RWPE1 (cell line): ENCODE measurements around the gene UPK3BL2.
A peak's percentile ranks its signal among the peaks of the same experiment; 100 is the strongest.
"Not testable (repeated sequence)": the region's sequence is repeated elsewhere in the genome, so short reads cannot be mapped to it uniquely, and the experiment has no call there.

Source experiments
- CTCF ChIA-PET: fragments of 350-600 bp; sonication (Branson Sonifier 250); formaldehyde crosslinking; extraction: SDS; loops from one replicate; lab custom pipeline; 2021; lab: Yijun Ruan, JAX
- POLR2A ChIA-PET: fragments of 400-600 bp; formaldehyde crosslinking; extraction: SDS; loops from one replicate; lab custom pipeline; 2020; ENCODE audit warnings: antibody characterized with exemption; ENCODE audit not compliant: low non-redundant PET; lab: Yijun Ruan, JAX
- DNase-seq: peaks from one replicate; pipeline ENCODE4 v3.0.0; 2012; ENCODE audit warnings: low spot score
- H3K27ac ChIP-seq: fragments of 450-650 bp; 2 replicates; pipeline ENCODE4 v1.5.1; 2017

UPK3BL2 gene

DNA sequence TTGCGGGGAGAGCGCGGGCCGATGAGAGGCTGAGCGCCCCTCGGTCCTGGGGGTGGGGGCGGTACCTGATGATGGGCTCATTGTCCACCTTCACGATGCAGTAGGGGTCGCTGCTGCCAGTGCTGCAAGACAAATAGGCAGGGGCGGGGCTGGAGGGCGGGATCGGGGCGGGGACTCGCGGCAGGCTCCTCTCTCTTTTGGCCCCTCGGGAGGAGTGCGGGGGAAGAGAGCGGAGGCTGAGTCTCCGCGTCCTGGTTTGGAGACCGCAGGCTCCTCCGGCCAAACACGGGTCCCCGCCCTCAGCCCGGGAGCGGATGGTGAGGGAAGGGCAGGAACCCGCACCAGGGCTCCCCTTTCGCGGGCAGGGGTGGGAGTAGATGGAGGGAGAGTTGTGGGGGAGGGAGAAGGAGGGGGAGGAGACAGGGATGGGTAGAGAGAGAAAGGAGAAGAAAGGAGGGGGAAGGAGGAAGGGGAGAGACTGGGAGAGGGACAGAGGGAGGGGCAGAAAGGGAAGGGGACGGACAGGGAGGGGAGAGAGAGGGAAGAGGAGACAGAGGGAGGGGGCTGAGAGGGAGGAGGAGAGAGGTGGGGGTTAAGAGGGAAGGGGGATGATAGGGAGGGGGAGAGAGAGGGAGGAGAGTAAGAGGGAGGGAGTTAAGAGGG lies 31.5 kb downstream of the UPK3BL2 start:
- CTCF ChIA-PET, DNase-seq, H3K27ac ChIP-seq, POLR2A ChIA-PET: not testable (repeated sequence)

DNA sequence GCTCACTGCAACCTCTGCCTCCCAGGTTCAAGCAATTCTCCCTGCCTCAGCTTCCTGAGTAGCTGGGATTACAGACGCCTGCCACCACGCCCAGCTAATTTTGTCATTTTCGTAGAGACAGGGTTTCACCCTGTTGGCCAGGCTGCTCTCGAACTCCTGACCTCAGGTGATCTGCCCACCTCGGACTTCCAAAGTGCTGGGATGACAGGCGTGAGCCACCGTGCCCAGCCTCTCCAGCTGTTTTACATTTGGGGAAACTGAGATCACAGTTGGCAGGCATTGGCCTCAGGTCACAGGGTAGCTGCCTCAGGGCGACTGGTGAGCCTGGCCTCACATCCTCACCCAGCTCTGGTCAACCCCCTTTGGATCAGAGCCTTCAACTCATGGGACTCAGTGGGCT lies 32.9 kb downstream of the UPK3BL2 start:
- DNase-seq, H3K27ac ChIP-seq, POLR2A ChIA-PET: not testable (repeated sequence)
- CTCF ChIA-PET = interaction anchor here (0.6 kb wide), 1 partner anchor 1380 kb away, joined by 3 read pairs; no protein-coding TSS in a partner anchor

DNA sequence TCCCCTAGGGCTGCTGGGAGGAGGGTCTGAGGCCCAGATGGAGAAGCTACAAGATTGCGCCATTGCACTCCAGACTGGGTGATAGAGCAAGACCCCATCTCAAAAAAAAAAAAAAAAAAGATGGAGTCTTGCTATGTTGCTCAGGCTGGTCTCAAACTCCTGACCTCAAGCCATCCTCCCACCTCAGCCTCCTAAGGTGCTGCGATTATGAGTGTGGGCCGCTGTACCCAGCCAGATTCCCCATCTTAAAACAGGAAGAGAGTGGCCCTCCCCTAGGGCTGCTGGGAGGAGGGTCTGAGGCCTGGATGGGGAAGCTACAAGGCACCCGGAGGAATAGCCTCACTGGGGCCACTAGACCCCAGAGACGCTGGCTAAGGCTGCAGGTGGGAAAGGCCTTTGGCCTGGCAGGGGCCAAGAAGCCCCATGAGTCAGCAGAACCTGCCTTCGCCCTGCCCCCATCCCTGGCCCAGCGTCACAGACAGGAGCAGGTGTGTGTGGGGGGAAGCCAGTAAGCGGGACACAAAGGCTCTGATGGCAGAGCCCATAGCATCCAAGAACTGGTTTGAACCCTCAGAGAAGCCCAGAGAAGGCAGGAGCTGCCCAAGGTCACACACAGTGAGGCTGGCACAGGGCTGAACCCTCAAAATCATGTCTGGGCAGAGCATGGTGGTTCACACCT lies 35.9 kb downstream of the UPK3BL2 start:
- CTCF ChIA-PET, H3K27ac ChIP-seq, POLR2A ChIA-PET, DNase-seq: not testable (repeated sequence)

DNA sequence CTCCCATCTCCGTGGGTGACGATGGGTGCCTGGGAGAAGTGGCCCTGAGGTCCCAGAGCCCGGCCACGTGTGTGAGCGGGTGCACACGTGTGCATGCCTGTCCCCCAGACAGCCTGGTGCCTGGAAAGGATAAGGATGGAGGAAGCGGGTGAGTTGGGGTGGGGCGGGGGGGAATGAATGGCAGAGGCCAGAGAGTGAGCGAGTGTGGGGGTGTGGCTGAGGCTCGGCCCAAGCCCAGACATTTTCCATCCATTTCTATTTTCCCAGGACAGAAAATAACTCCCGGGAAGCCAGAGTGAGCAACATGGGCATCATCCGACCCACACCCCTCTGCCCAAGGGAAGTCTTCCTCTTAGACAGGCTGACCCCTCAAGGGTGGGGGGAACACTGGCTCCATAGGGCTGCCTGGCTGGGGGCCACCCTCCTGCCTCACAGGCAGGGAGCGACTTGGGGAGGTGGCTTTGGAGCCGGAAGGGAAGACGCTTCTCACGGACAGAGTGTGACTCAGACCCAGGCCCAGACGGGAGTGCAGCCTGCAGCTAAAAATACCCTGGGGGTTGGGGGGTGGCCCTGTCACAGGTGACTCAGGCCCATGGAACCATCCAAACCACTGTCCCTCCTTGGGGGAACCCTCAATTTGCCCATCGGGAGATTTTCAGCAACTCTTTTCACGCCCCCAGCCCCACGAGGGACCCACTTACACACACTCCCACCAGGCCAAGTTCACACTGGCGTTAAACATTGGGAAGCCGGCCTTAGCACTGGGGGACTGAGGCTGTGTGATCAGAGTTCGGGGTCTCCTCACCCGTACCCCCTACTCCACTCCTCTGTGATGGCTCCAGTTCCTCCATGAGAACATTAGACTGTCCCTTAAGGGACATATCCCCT lies 38.0 kb downstream of the UPK3BL2 start:
- peak overlapping the region; percentile 55 for H3K27ac ChIP-seq
- CTCF ChIA-PET, POLR2A ChIA-PET, DNase-seq: not testable (repeated sequence)

DNA sequence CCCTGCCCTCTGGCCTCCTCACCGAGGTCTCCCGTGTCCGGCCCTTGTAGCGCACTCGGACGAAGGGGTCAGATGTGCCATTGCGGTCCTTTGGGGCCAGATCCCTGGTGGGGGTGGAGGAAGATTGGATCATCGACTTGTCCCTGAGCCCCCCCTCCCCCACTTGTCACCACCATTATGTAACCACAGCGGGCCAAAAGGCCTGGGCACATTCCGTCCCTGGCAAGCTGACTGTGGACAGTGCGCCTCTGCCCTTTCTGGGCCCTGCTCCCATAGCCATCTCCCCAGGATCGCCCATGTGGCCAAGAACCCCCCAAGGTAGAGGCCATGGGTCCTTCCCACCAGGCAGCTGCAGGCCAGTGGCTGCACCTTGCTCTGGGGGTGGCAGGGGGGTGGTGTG lies 40.4 kb downstream of the UPK3BL2 start:
- DNase-seq, CTCF ChIA-PET, POLR2A ChIA-PET, H3K27ac ChIP-seq: not testable (repeated sequence)

DNA sequence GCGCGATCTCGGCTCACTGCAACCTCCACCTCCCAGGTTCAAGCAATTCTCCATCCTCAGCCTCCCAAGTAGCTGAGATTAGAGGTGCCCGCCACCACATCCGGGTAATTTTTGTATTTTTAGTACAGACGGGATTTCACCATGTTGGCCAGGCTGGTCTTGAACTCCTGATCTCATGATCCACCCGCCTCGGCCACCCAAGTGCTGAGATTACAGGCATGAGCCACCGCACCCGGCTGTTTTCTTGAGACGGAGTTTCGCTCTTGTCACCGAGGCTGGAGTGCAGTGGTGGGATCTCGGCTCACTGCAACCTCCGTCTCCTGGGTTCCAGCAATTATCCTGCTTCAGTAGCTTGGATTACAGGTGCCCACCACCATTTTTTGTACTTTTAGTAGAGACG lies 45.2 kb downstream of the UPK3BL2 start:
- H3K27ac ChIP-seq, POLR2A ChIA-PET, DNase-seq, CTCF ChIA-PET: not testable (repeated sequence)

DNA sequence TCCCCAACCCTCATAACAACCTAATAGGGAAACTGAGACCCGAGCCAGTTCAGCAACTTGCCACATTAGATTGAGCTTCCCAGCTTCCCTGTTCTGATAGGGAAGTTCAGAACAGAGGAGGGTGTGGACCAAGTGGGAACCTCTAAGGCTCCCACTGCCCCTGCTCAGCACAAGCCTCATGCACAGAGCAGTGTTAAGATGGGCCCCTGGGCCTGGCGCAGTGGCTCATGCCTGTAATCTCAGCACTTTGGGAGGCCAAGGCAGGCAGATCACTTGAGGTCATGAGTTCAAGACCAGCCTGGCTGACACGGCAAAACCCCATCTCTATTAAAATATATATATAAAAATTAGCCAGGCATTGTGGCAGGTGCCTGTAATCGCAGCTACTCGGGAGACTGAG lies 46.2 kb downstream of the UPK3BL2 start:
- DNase-seq, POLR2A ChIA-PET, H3K27ac ChIP-seq, CTCF ChIA-PET: not testable (repeated sequence)

DNA sequence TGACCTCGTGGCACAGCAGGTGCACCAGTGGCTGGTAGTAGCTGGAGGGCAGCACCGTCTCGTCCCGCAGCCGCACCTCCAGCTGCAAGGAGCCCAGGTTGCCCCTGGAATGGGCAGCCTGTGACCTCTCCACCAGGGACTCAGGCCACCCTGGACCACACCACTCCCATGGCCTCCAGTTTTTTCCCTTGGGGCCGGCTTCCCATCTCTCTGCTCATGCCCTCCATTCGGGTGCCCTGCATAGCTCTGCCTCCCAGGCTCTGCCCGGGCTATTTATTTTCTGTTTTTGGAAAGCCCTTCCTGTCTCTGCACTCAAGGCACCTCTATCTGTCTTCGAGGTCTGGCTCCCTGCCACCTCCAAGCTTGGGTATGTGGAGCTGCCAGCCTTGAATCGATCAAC lies 46.6 kb downstream of the UPK3BL2 start:
- POLR2A ChIA-PET, DNase-seq, CTCF ChIA-PET, H3K27ac ChIP-seq: not testable (repeated sequence)

DNA sequence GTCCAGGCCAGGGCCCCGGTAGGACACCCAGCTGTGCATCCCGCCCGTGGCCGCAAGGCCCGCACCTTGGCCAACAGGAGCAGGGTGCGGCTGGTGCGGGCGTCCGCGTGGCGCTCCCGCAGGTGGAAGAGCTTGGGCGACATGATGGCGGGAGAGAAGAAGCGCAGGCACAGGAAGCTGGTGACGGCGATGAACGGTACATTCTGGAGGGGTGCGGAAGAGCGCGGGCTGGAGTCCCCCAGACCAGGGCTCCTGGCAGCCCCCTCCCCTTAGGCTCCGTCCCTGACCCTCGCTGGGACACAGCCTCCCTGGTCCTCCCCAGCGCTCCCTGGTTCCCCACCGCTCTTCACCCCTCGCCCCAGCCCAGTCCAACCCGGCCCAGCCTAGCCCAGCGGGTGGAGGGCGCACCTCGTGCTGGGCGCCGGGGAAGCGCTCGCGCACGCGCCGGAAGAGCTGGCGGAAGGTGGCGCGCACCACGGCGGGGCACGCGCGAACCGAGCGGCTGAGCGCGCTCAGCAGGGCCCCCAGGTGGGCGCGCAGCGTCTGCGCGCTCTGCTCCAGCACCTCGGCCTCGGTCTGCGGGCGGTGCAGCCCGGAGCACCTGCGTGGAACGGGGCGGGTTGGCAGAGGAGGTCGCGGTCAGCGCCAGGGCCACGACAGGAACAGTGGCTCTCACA lies 48.9 kb downstream of the UPK3BL2 start:
- DNase-seq, POLR2A ChIA-PET, CTCF ChIA-PET, H3K27ac ChIP-seq: not testable (repeated sequence)

DNA sequence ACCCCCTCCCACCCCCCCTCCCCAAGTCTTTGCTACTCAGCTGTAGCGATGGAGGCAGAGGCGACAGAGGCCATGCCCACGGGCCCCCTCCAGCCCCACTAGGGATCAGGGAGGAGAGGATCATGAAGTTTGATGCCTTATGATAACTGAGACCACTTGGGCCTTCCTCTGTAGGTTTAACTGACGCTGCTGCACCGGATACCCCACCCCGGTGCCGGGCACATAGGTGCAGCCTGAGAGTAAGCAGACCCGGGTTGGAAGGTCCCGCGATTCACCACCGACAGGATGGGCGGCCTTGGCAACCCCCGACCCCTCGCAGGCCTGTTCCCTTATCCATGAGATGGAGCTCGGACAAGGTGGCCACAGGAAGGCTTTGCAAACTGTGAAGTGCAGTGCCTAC lies 49.5 kb downstream of the UPK3BL2 start:
- POLR2A ChIA-PET, DNase-seq, CTCF ChIA-PET, H3K27ac ChIP-seq: not testable (repeated sequence)

DNA sequence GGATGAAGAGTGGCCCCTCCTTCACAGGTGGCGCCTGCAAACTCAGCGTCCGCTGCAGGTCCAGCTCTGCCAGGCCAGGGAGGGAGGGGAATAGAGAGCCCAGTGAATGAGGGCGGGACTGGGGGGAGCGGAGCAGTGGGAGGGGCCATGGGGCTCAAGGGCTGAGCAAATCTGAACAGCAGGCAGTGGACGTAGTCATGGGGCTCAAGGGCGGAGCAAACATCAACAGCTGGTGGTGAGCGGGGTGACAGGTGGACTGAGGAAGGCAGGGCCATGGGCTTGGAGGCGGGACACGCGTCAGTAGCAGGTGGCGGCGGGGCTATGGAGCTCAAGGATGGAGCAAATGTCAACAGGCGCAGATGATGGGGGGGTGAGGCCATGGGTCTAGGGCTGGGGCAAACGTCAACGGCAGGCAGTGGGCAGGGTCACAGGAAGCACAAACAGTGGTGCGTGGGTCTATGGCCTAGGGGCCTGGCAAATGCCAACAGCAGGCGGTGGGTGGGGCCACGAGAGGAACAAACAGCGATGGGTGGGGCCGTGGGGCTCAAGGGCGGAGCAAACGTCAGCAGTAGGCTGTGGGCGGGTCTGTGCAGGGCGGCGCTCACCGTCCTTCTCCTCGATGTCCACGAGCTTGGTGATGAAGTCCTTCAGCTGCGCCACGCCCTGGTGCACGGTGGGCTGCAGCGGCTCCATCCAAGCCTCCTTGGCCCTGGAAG lies 50.1 kb downstream of the UPK3BL2 start:
- POLR2A ChIA-PET, CTCF ChIA-PET: not testable (repeated sequence)

DNA sequence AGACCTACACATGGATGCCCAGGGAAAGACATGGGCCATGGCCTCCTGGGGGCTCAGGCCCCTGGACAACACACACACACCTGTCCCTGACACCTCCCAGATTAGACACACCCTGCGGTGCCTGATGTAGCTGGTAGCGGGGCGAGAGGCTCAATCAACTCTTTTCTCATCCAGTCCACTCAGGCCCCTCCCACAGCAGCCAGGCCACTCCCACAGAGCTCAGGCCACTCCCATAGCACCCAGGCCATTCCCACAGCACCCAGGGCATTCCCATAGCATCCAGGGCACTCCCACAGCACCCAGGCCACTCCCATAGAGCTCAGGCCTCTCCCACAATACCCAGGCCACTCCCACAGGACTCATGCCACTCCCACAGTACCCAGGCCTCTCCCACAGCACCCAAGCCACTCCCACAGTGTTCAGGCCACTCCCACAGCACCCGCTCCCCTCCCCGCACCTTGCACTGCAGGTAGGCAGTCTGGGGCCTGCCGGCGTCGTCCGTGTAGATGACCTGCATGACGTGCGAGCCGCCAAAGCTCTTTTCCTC lies 52.9 kb downstream of the UPK3BL2 start:
- DNase-seq, POLR2A ChIA-PET, H3K27ac ChIP-seq, CTCF ChIA-PET: not testable (repeated sequence)

More for the DNA sequence above, 50.1 kb downstream of the UPK3BL2 start:
- not testable (repeated sequence) for DNase-seq, H3K27ac ChIP-seq
